ENCODE data around the gene PARN. TPM values are rescaled to one million over a fixed set of nuclear protein-coding genes. Genes with fewer than 3 reads are reported as not detected.

The PARN gene
- total and polyA plus RNA-seq, 8 donors = 9.9 to 75.3 (median 24.2) TPM

GRCh38 chr16:14472357-14472756 lies 157.7 kb downstream of the PARN start:
- TF ChIP-seq POLR2AphosphoS5 (IDR thresholded peaks at IDR 0.05) = no peak
- no peak for TF ChIP-seq POLR2A (IDR thresholded peaks at IDR 0.05)
- TF ChIP-seq EP300 (IDR thresholded peaks at IDR 0.05) = no peak
- TF ChIP-seq CTCF (IDR thresholded peaks at IDR 0.05) = no peak
- 39 to 92% (median 82%) methylated on average over 2 of the region's 2 CpGs for WGBS, 5 donors

GRCh38 chr16:14470788-14471187 lies 159.3 kb downstream of the PARN start:
- TF ChIP-seq POLR2A (IDR thresholded peaks at IDR 0.05) (no peak), CTCF (IDR thresholded peaks at IDR 0.05) (no peak), EP300 (IDR thresholded peaks at IDR 0.05) (no peak), POLR2AphosphoS5 (IDR thresholded peaks at IDR 0.05) (no peak)
- H3K27me3 ChIP-seq = no peaks in the 10 kb centered on the region
- H3K4me3 ChIP-seq = no peak overlapping the region
- DNase-seq = no peak
- H3K9me3 ChIP-seq = no peaks in the 10 kb centered on the region
- 89 to 95% (median 91%) methylated on average over 2 of the region's 2 CpGs for WGBS, 5 donors
- H3K27ac ChIP-seq = no peak overlapping the region
- intact Hi-C loops (cut with DNase I; ENCODE audit: low total_unique reads) = no loop called here
- peaks cover 0 to 7% (median 2%) of the 10 kb centered on the region in 4 donors for H3K4me1 ChIP-seq
- H3K36me3 ChIP-seq = no peaks in the 10 kb centered on the region

More at GRCh38 chr16:14472357-14472756, 157.7 kb downstream of the PARN start:
- Histone ChIP-seq H3K36me3 (no peaks in the 10 kb centered on the region), H3K27ac (no peak overlapping the region), H3K4me3 (no peak overlapping the region), H3K4me1 (peaks cover 0 to 8% (median 2%) of the 10 kb centered on the region in 4 donors), H3K9me3 (no peaks in the 10 kb centered on the region), H3K27me3 (no peaks in the 10 kb centered on the region)
- DNase-seq = no peak
- intact Hi-C loops (cut with DNase I; ENCODE audit: low total_unique reads) = no loop called here

DNA sequence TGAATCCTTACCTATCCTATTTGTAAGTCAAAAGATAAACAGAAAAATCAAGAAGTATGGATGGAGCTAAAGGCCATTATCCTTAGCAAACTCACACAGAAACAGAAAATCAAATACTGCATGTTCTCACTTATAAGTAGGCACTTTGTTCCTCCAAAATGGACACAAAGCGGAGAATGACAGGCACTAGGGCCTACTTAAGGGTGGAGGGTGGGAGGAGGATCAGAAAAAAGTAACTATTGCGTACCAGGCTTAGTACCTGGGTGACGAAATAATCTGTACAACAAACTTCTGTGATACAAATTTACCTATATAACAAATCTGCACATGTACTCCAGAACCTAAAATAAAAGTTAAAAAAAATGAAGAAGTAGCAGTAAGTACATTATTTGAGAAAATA lies 164.3 kb downstream of the PARN start:
- peaks cover 0 to 17% (median 6%) of the 10 kb centered on the region in 4 donors for H3K36me3 ChIP-seq
- H3K9me3 ChIP-seq = peaks cover 0 to 15% (median 10%) of the 10 kb centered on the region in 4 donors
- H3K4me1 ChIP-seq = no peaks in the 10 kb centered on the region
- intact Hi-C loops (cut with DNase I; ENCODE audit: low total_unique reads) = no loop called here
- 93 to 99% (median 96%) methylated on average over 3 of the region's 3 CpGs for WGBS, 5 donors
- no peaks in the 10 kb centered on the region for H3K27me3 ChIP-seq
- TF ChIP-seq CTCF (IDR thresholded peaks at IDR 0.05) = no peak
- no peak for TF ChIP-seq EP300 (IDR thresholded peaks at IDR 0.05)
- TF ChIP-seq POLR2AphosphoS5 (IDR thresholded peaks at IDR 0.05) = no peak
- no peak for TF ChIP-seq POLR2A (IDR thresholded peaks at IDR 0.05)
- no peak for DNase-seq
- no peak overlapping the region for H3K27ac ChIP-seq
- no peak overlapping the region for H3K4me3 ChIP-seq

- no peaks in the 10 kb centered on the region for H3K4me1 ChIP-seq
- WGBS, 5 donors = 48 to 84% (median 69%) methylated on average over 2 of the region's 2 CpGs
- H3K4me3 ChIP-seq = no peak overlapping the region
- no peak for TF ChIP-seq CTCF (IDR thresholded peaks at IDR 0.05)
- no peak for TF ChIP-seq EP300 (IDR thresholded peaks at IDR 0.05)
- TF ChIP-seq POLR2A (IDR thresholded peaks at IDR 0.05) = no peak
- no peak for TF ChIP-seq POLR2AphosphoS5 (IDR thresholded peaks at IDR 0.05)
- H3K27me3 ChIP-seq = no peaks in the 10 kb centered on the region
- peaks cover 0 to 22% (median 8%) of the 10 kb centered on the region in 4 donors for H3K36me3 ChIP-seq
- peaks cover 0 to 15% (median 10%) of the 10 kb centered on the region in 4 donors for H3K9me3 ChIP-seq
- H3K27ac ChIP-seq = no peak overlapping the region
- intact Hi-C loops (cut with DNase I; ENCODE audit: low total_unique reads) = no loop called here
- no peak for DNase-seq
Observed at GRCh38 chr16:14464796-14465195, 165.3 kb downstream of the PARN start.

All from stomach (tissue), 9 donors.